Measurements from ENCODE around the gene CDH23.

GRCh38 chr10:71783917-71784678 is 387.4 kb downstream of the CDH23 start:
- no peak for TF ChIP-seq POLR2A (IDR thresholded peaks at IDR 0.05; ENCODE audit: low read depth, low read length)
- no peak for TF ChIP-seq EZH2 (IDR thresholded peaks at IDR 0.05; ENCODE audit: borderline replicate concordance, control insufficient read depth, low read depth, low read length)
- TF ChIP-seq YY1 (IDR thresholded peaks at IDR 0.05; ENCODE audit: low read depth, low read length) = no peak
- TF ChIP-seq CTCF (IDR thresholded peaks at IDR 0.05 in 2 of 3, conservative IDR thresholded peaks at IDR 0.05 in 1 of 3; ENCODE audit: control insufficient read depth in 2 of 3, extremely low read depth in 1 of 3, insufficient read depth in 1 of 3, low read depth in 3 of 3, low read length in 3 of 3) = no peak
- no peak for TF ChIP-seq EP300 (IDR thresholded peaks at IDR 0.05; ENCODE audit: borderline replicate concordance in 1 of 2, control insufficient read depth in 1 of 2, low read depth in 2 of 2, low read length in 2 of 2)

Measured in GM12878 (cell line).